Thoracic aorta (tissue), 2 donors: ENCODE data around the gene GRM8. TPM values are rescaled to one million over a fixed set of nuclear protein-coding genes. Genes with fewer than 3 reads are reported as not detected.

Source experiments
- ATAC-seq: fragments of 150-250 bp; one replicate; pipeline ENCODE4 v1.8.0; 2017; ENCODE audit warnings: low read depth; ENCODE audit not compliant: insufficient number of reproducible peaks, low FRiP score
- DNase-seq: peaks from one replicate; pipeline ENCODE4 v3.0.0-alpha.2; 2020; ENCODE audit warnings: low spot score
- H3K27ac ChIP-seq, 2 donors: fragments of 200-600 bp; sonication (generic); 1 replicate in 1 of 2; 2 replicates in 1 of 2; pipeline ENCODE4 v1.5.1; 2016; ENCODE audit warnings: mild to moderate bottlenecking in 2 of 2, moderate library complexity in 2 of 2
- H3K27me3 ChIP-seq: fragments of 200-600 bp; sonication (generic); replicated peaks from 2 replicates; pipeline ENCODE4 v1.6.0; 2016; ENCODE audit warnings: mild to moderate bottlenecking; ENCODE audit not compliant: insufficient read depth
- H3K36me3 ChIP-seq: fragments of 200-600 bp; sonication (generic); one replicate; pipeline ENCODE4 v1.5.1; 2016
- H3K4me1 ChIP-seq, 2 donors: fragments of 200-600 bp; sonication (generic); 1 replicate in 1 of 2; 2 replicates in 1 of 2; pipeline versions ENCODE4 v1.5.1 to v1.6.0; 2016; ENCODE audit warnings: low read depth in 2 of 2, mild to moderate bottlenecking in 1 of 2; ENCODE audit not compliant: control insufficient read depth in 1 of 2
- H3K4me3 ChIP-seq: fragments of 200-600 bp; sonication (generic); 2 replicates; pipeline ENCODE4 v1.5.1; 2016; ENCODE audit warnings: mild to moderate bottlenecking
- H3K9me3 ChIP-seq: fragments of 200-600 bp; sonication (generic); 2 replicates; pipeline ENCODE4 v1.5.1; 2016
- CTCF ChIP-seq: fragments of 200-600 bp; sonication (generic); IDR thresholded peaks from one replicate; pipeline ENCODE4 v1.5.1; 2019; ENCODE audit warnings: antibody characterized with exemption
- total RNA-seq, 2 donors: library from RNA; depleted of rRNA; stranded (reverse); fragments of >200 nt; gene quantifications; one replicate each; pipeline versions ENCODE4 v1.1.0 to v1.2.3, GENCODE V29; 2016

Gene GRM8
- total RNA-seq, 2 donors from 2014 or later, result not detected

- Histone ChIP-seq H3K36me3 (no peaks in the 10 kb centered on the region), H3K27ac (no peak overlapping the region), H3K9me3 (no peaks in the 10 kb centered on the region), H3K4me3 (no peak overlapping the region), H3K27me3 (no peaks in the 10 kb centered on the region), H3K4me1 (no peaks in the 10 kb centered on the region)
- DNase-seq, result no peak
- no peak for TF ChIP-seq CTCF
- no peak for ATAC-seq
These were observed 145.1 kb downstream of the GRM8 start for GRCh38 chr7:127107601-127108007.

- Histone ChIP-seq H3K27ac (no peak overlapping the region), H3K4me3 (no peak overlapping the region), H3K36me3 (no peaks in the 10 kb centered on the region), H3K27me3 (no peaks in the 10 kb centered on the region), H3K9me3 (no peaks in the 10 kb centered on the region), H3K4me1 (no peaks in the 10 kb centered on the region)
- no peak for DNase-seq
- ATAC-seq, result no peak
- TF ChIP-seq CTCF, result no peak
These were observed 159.4 kb downstream of the GRM8 start for GRCh38 chr7:127093340-127093739.

- H3K27ac ChIP-seq, result no peak overlapping the region
These were observed 161.1 kb downstream of the GRM8 start for GRCh38 chr7:127091620-127092019.

GRCh38 chr7:127089146-127089545 is 163.6 kb downstream of the GRM8 start:
- no peaks in the 10 kb centered on the region for H3K4me1 ChIP-seq
- H3K4me3 ChIP-seq, result no peak overlapping the region
- no peak overlapping the region for H3K27ac ChIP-seq
- no peak for TF ChIP-seq CTCF
- H3K36me3 ChIP-seq, result no peaks in the 10 kb centered on the region
- H3K9me3 ChIP-seq, result no peaks in the 10 kb centered on the region
- ATAC-seq (no peak), DNase-seq (no peak)
- no peaks in the 10 kb centered on the region for H3K27me3 ChIP-seq

More at GRCh38 chr7:127091620-127092019, 161.1 kb downstream of the GRM8 start:
- ATAC-seq (no peak), DNase-seq (no peak)
- H3K4me3 ChIP-seq, result no peak overlapping the region
- H3K9me3 ChIP-seq, result no peaks in the 10 kb centered on the region
- H3K4me1 ChIP-seq, result no peaks in the 10 kb centered on the region
- H3K36me3 ChIP-seq, result no peaks in the 10 kb centered on the region
- H3K27me3 ChIP-seq, result no peaks in the 10 kb centered on the region
- no peak for TF ChIP-seq CTCF

GRCh38 chr7:127081539-127081938 is 171.2 kb downstream of the GRM8 start:
- DNase-seq (no peak), ATAC-seq (no peak)
- no peak overlapping the region for H3K4me3 ChIP-seq
- no peaks in the 10 kb centered on the region for H3K36me3 ChIP-seq
- TF ChIP-seq CTCF, result no peak
- no peaks in the 10 kb centered on the region for H3K4me1 ChIP-seq
- H3K9me3 ChIP-seq, result no peaks in the 10 kb centered on the region
- H3K27me3 ChIP-seq, result no peaks in the 10 kb centered on the region
- no peak overlapping the region for H3K27ac ChIP-seq
